Sigmoid colon (tissue), 4 donors: ENCODE results near the gene GABRD.

Experiments
- EP300 ChIP-seq, 4 donors: sonication (generic); formaldehyde crosslinking; IDR thresholded peaks; one replicate each; pipeline ENCODE4 v1.6.1; 2017; ENCODE audit warnings: antibody characterized with exemption in 4 of 4
- POLR2A ChIP-seq, 2 donors: fragments of 450-650 bp; IDR thresholded peaks; one replicate each; pipeline ENCODE4 v1.6.1; 2016; ENCODE audit warnings: antibody characterized with exemption in 2 of 2, mild to moderate bottlenecking in 2 of 2, moderate library complexity in 2 of 2
- POLR2AphosphoS5 ChIP-seq, 4 donors: sonication (generic); formaldehyde crosslinking; IDR thresholded peaks; one replicate each; pipeline ENCODE4 v1.6.1; 2017; ENCODE audit warnings: antibody characterized with exemption in 4 of 4
- TF ChIP-seq, protein P1 (sequence below), 4 experiments: fragments of 450-650 bp in 3 of 4; fragments of 200-600 bp in 1 of 4; IDR thresholded peaks; one replicate each; pipeline ENCODE4 v1.5.1; 2016 to 2019; ENCODE audit warnings: antibody characterized with exemption in 4 of 4, mild to moderate bottlenecking in 3 of 4, moderate library complexity in 2 of 4

GRCh38 chr1:1975535-1975934 is 43.6 kb upstream of the GABRD start:
- TF ChIP-seq, protein P1, sequence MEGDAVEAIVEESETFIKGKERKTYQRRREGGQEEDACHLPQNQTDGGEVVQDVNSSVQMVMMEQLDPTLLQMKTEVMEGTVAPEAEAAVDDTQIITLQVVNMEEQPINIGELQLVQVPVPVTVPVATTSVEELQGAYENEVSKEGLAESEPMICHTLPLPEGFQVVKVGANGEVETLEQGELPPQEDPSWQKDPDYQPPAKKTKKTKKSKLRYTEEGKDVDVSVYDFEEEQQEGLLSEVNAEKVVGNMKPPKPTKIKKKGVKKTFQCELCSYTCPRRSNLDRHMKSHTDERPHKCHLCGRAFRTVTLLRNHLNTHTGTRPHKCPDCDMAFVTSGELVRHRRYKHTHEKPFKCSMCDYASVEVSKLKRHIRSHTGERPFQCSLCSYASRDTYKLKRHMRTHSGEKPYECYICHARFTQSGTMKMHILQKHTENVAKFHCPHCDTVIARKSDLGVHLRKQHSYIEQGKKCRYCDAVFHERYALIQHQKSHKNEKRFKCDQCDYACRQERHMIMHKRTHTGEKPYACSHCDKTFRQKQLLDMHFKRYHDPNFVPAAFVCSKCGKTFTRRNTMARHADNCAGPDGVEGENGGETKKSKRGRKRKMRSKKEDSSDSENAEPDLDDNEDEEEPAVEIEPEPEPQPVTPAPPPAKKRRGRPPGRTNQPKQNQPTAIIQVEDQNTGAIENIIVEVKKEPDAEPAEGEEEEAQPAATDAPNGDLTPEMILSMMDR (IDR thresholded peaks at IDR 0.05): no peak
- no peak for TF ChIP-seq POLR2A (IDR thresholded peaks at IDR 0.05)
- TF ChIP-seq POLR2AphosphoS5 (IDR thresholded peaks at IDR 0.05): no peak
- TF ChIP-seq EP300 (IDR thresholded peaks at IDR 0.05): no peak
